Karpas-422 (cell line): Measurements from ENCODE around the gene RASEF. TPM values are rescaled to one million over a fixed set of nuclear protein-coding genes. Genes with fewer than 3 reads are reported as not detected.
A peak's percentile ranks its signal among the peaks of the same experiment; 100 is the strongest.

ENCODE experiments used
- DNase-seq: peaks from one replicate; pipeline ENCODE4 v3.0.0-alpha.2; 2015
- H2AFZ ChIP-seq: fragments of 200-600 bp; sonication (generic); 2 replicates; pipeline ENCODE4 v1.6.1; 2014; ENCODE audit warnings: antibody characterized with exemption, low read length, mixed read lengths
- H3K27ac ChIP-seq: fragments of 200-600 bp; sonication (generic); 2 replicates; pipeline ENCODE4 v1.5.1; 2014; ENCODE audit warnings: mild to moderate bottlenecking, low read length, moderate library complexity
- H3K27me3 ChIP-seq: fragments of 200-600 bp; sonication (generic); 2 replicates; pipeline ENCODE4 v1.6.1; 2014; ENCODE audit warnings: low read length, mixed read lengths
- H3K36me3 ChIP-seq: fragments of 200-600 bp; sonication (generic); 2 replicates; pipeline ENCODE4 v1.6.1; 2014; ENCODE audit warnings: low read length, mixed read lengths; ENCODE audit not compliant: insufficient read depth
- H3K4me1 ChIP-seq: fragments of 200-600 bp; sonication (generic); 2 replicates; pipeline ENCODE4 v1.6.1; 2014; ENCODE audit warnings: mild to moderate bottlenecking, low read length, mixed read lengths
- H3K4me2 ChIP-seq: fragments of 200-600 bp; sonication (generic); 2 replicates; pipeline ENCODE4 v1.6.1; 2014; ENCODE audit warnings: low read length, low read depth, mild to moderate bottlenecking; ENCODE audit not compliant: poor library complexity, severe bottlenecking
- H3K4me3 ChIP-seq: fragments of 200-600 bp; sonication (generic); 2 replicates; pipeline ENCODE4 v1.5.1; 2014; ENCODE audit warnings: mild to moderate bottlenecking, antibody characterized with exemption, low read length, mixed read lengths
- H3K79me2 ChIP-seq: fragments of 200-600 bp; sonication (generic); 2 replicates; pipeline ENCODE4 v1.6.1; 2014; ENCODE audit warnings: mild to moderate bottlenecking, low read length, mixed read lengths
- H3K9ac ChIP-seq: fragments of 200-600 bp; sonication (generic); 2 replicates; pipeline ENCODE4 v1.6.0; 2014; ENCODE audit warnings: low read length
- H3K9me2 ChIP-seq: fragments of 200-600 bp; sonication (generic), shearing (Covaris generic); replicated peaks from 2 replicates; pipeline ENCODE4 v1.6.0; 2014; ENCODE audit warnings: mild to moderate bottlenecking, low read length, moderate library complexity; ENCODE audit not compliant: insufficient read depth
- H3K9me3 ChIP-seq: fragments of 300-700, 200-600 bp; sonication (generic); 2 replicates; pipeline ENCODE4 v1.6.1; 2014; ENCODE audit warnings: low read length, mixed read lengths
- H4K20me1 ChIP-seq: fragments of 200-600 bp; sonication (generic); 2 replicates; pipeline ENCODE4 v1.6.1; 2014; ENCODE audit warnings: mild to moderate bottlenecking, antibody characterized with exemption, low read length, low read depth; ENCODE audit not compliant: insufficient read depth
- total RNA-seq: library from RNA; depleted of rRNA; stranded (reverse); fragments of >200 nt; shearing (Covaris generic); gene quantifications from 2 replicates; pipeline ENCODE4 v1.2.3, GENCODE V29; 2014; ENCODE audit warnings: low replicate concordance

RASEF gene
- total RNA-seq, 1 experiment from 2014 or later, result 0.15 TPM

- DNase-seq, result no peak
- H3K9me2 ChIP-seq, result no peaks in the 10 kb centered on the region
- H3K4me3 ChIP-seq, result no peak overlapping the region
- H3K27ac ChIP-seq, result no peak overlapping the region
- no peaks in the 10 kb centered on the region for H3K27me3 ChIP-seq
- no peak overlapping the region for H3K9ac ChIP-seq
- H3K79me2 ChIP-seq, result no peaks in the 10 kb centered on the region
- H3K36me3 ChIP-seq, result no peaks in the 10 kb centered on the region
- H2AFZ ChIP-seq, result no peak overlapping the region
- H4K20me1 ChIP-seq, result no peaks in the 10 kb centered on the region
- no peaks in the 10 kb centered on the region; the same call in none of the 2 replicates for H3K9me3 ChIP-seq
- H3K4me1 ChIP-seq, result no peaks in the 10 kb centered on the region
- H3K4me2 ChIP-seq, result no peak overlapping the region
These were observed 3.8 kb upstream of the RASEF start for GRCh38 chr9:83066771-83067170.

- no peaks in the 10 kb centered on the region for H3K27me3 ChIP-seq
- no peak overlapping the region for H3K4me3 ChIP-seq
- no peak overlapping the region for H3K9ac ChIP-seq
- no peaks in the 10 kb centered on the region for H3K4me1 ChIP-seq
- H2AFZ ChIP-seq, result no peak overlapping the region
- H3K9me2 ChIP-seq, result no peaks in the 10 kb centered on the region
- no peak overlapping the region for H3K27ac ChIP-seq
- DNase-seq, result no peak
- H3K4me2 ChIP-seq, result no peak overlapping the region
- no peaks in the 10 kb centered on the region for H3K36me3 ChIP-seq
- no peaks in the 10 kb centered on the region for H4K20me1 ChIP-seq
- H3K79me2 ChIP-seq, result no peaks in the 10 kb centered on the region
- no peaks in the 10 kb centered on the region; the same call in none of the 2 replicates for H3K9me3 ChIP-seq
These were observed 2.3 kb upstream of the RASEF start for GRCh38 chr9:83065233-83065632.

- H3K27me3 ChIP-seq, result no peaks in the 10 kb centered on the region
- no peaks in the 10 kb centered on the region for H4K20me1 ChIP-seq
- H2AFZ ChIP-seq, result no peak overlapping the region
- H3K9ac ChIP-seq, result no peak overlapping the region
- DNase-seq, result peak; percentile 7
- no peaks in the 10 kb centered on the region; the same call in none of the 2 replicates for H3K9me3 ChIP-seq
- H3K36me3 ChIP-seq, result no peaks in the 10 kb centered on the region
- no peaks in the 10 kb centered on the region for H3K79me2 ChIP-seq
- no peaks in the 10 kb centered on the region for H3K9me2 ChIP-seq
- H3K4me3 ChIP-seq, result no peak overlapping the region
- no peaks in the 10 kb centered on the region for H3K4me1 ChIP-seq
- H3K4me2 ChIP-seq, result no peak overlapping the region
- no peak overlapping the region for H3K27ac ChIP-seq
These were observed 822 bp downstream of the RASEF start for GRCh38 chr9:83061990-83062650.

GRCh38 chr9:83061036-83061435 lies 1.9 kb downstream of the RASEF start:
- no peak overlapping the region for H3K4me2 ChIP-seq
- H3K79me2 ChIP-seq, result no peaks in the 10 kb centered on the region
- no peak overlapping the region for H3K9ac ChIP-seq
- no peaks in the 10 kb centered on the region; the same call in none of the 2 replicates for H3K9me3 ChIP-seq
- H3K36me3 ChIP-seq, result no peaks in the 10 kb centered on the region
- H3K4me1 ChIP-seq, result no peaks in the 10 kb centered on the region
- no peak overlapping the region for H3K27ac ChIP-seq
- H3K4me3 ChIP-seq, result no peak overlapping the region
- no peaks in the 10 kb centered on the region for H3K27me3 ChIP-seq
- H3K9me2 ChIP-seq, result no peaks in the 10 kb centered on the region
- no peak overlapping the region for H2AFZ ChIP-seq
- no peaks in the 10 kb centered on the region for H4K20me1 ChIP-seq
- no peak for DNase-seq

GRCh38 chr9:83060556-83060955 lies 2.4 kb downstream of the RASEF start:
- peak; percentile 20 for DNase-seq
- H3K27me3 ChIP-seq, result no peaks in the 10 kb centered on the region
- no peaks in the 10 kb centered on the region for H3K9me2 ChIP-seq
- no peak overlapping the region for H3K27ac ChIP-seq
- H4K20me1 ChIP-seq, result no peaks in the 10 kb centered on the region
- no peaks in the 10 kb centered on the region for H3K79me2 ChIP-seq
- no peaks in the 10 kb centered on the region for H3K36me3 ChIP-seq
- no peak overlapping the region for H3K9ac ChIP-seq
- no peaks in the 10 kb centered on the region; the same call in none of the 2 replicates for H3K9me3 ChIP-seq
- H2AFZ ChIP-seq, result no peak overlapping the region
- H3K4me1 ChIP-seq, result no peaks in the 10 kb centered on the region
- no peak overlapping the region for H3K4me2 ChIP-seq
- no peak overlapping the region for H3K4me3 ChIP-seq

- no peaks in the 10 kb centered on the region for H3K36me3 ChIP-seq
- no peaks in the 10 kb centered on the region for H3K9me2 ChIP-seq
- no peak overlapping the region for H3K27ac ChIP-seq
- no peak overlapping the region for H2AFZ ChIP-seq
- H3K9ac ChIP-seq, result no peak overlapping the region
- peak; percentile 25 for DNase-seq
- no peaks in the 10 kb centered on the region; the same call in 1 of the 2 replicates for H3K9me3 ChIP-seq
- no peaks in the 10 kb centered on the region for H4K20me1 ChIP-seq
- no peak overlapping the region for H3K4me2 ChIP-seq
- H3K4me1 ChIP-seq, result no peaks in the 10 kb centered on the region
- H3K27me3 ChIP-seq, result no peaks in the 10 kb centered on the region
- no peaks in the 10 kb centered on the region for H3K79me2 ChIP-seq
- no peak overlapping the region for H3K4me3 ChIP-seq
These were observed 3.5 kb downstream of the RASEF start for GRCh38 chr9:83059417-83059816.

- peak; percentile 4 for DNase-seq
- Histone ChIP-seq H2AFZ (no peak overlapping the region), H3K36me3 (no peaks in the 10 kb centered on the region), H4K20me1 (no peaks in the 10 kb centered on the region), H3K4me3 (no peak overlapping the region), H3K4me1 (no peaks in the 10 kb centered on the region), H3K9me2 (no peaks in the 10 kb centered on the region), H3K27me3 (no peaks in the 10 kb centered on the region), H3K9me3 (no peaks in the 10 kb centered on the region), H3K9ac (no peak overlapping the region), H3K79me2 (no peaks in the 10 kb centered on the region), H3K27ac (no peak overlapping the region), H3K4me2 (no peak overlapping the region)
These were observed 6.0 kb downstream of the RASEF start for GRCh38 chr9:83056911-83057310.

GRCh38 chr9:83056174-83056573 lies 6.8 kb downstream of the RASEF start:
- no peak overlapping the region for H2AFZ ChIP-seq
- H3K4me1 ChIP-seq, result no peaks in the 10 kb centered on the region
- no peaks in the 10 kb centered on the region for H3K27me3 ChIP-seq
- no peaks in the 10 kb centered on the region for H3K9me2 ChIP-seq
- H4K20me1 ChIP-seq, result no peaks in the 10 kb centered on the region
- no peaks in the 10 kb centered on the region for H3K9me3 ChIP-seq
- H3K4me3 ChIP-seq, result no peak overlapping the region
- no peaks in the 10 kb centered on the region for H3K79me2 ChIP-seq
- no peak overlapping the region for H3K9ac ChIP-seq
- no peaks in the 10 kb centered on the region for H3K36me3 ChIP-seq
- H3K4me2 ChIP-seq, result no peak overlapping the region
- H3K27ac ChIP-seq, result no peak overlapping the region
- peak; percentile 17 for DNase-seq
